Duodenal mucosa (tissue), 2 donors: ENCODE results near the gene PFN3.

ENCODE experiments used
- H3K27ac ChIP-seq: one replicate; pipeline ENCODE4 v1.7.0; 2013; ENCODE audit warnings: low read depth, low read length
- H3K27me3 ChIP-seq, 2 donors: one replicate each; pipeline ENCODE4 v1.7.0; 2013; ENCODE audit warnings: low read length in 2 of 2, control low read depth in 1 of 2; ENCODE audit not compliant: insufficient read depth in 2 of 2, control insufficient read depth in 1 of 2
- H3K36me3 ChIP-seq, 2 donors: one replicate each; pipeline ENCODE4 v1.7.0; 2013; ENCODE audit warnings: low read length in 2 of 2, control low read depth in 1 of 2; ENCODE audit not compliant: insufficient read depth in 2 of 2, control insufficient read depth in 1 of 2
- H3K4me1 ChIP-seq, 2 donors: one replicate each; pipeline ENCODE4 v1.7.0; 2013; ENCODE audit warnings: low read length in 2 of 2, control low read depth in 1 of 2; ENCODE audit not compliant: insufficient read depth in 2 of 2, control insufficient read depth in 1 of 2
- H3K4me3 ChIP-seq, 2 donors: one replicate each; pipeline ENCODE4 v1.7.0; 2013; ENCODE audit warnings: low read length in 2 of 2, low read depth in 1 of 2
- H3K9ac ChIP-seq, 2 donors: one replicate each; pipeline ENCODE4 v1.7.0; 2013; ENCODE audit warnings: low read length in 2 of 2, low read depth in 1 of 2
- H3K9me3 ChIP-seq, 2 donors: one replicate each; pipeline ENCODE4 v1.7.0; 2013; ENCODE audit warnings: low read length in 2 of 2, control low read depth in 1 of 2; ENCODE audit not compliant: control insufficient read depth in 1 of 2

PFN3 gene

DNA sequence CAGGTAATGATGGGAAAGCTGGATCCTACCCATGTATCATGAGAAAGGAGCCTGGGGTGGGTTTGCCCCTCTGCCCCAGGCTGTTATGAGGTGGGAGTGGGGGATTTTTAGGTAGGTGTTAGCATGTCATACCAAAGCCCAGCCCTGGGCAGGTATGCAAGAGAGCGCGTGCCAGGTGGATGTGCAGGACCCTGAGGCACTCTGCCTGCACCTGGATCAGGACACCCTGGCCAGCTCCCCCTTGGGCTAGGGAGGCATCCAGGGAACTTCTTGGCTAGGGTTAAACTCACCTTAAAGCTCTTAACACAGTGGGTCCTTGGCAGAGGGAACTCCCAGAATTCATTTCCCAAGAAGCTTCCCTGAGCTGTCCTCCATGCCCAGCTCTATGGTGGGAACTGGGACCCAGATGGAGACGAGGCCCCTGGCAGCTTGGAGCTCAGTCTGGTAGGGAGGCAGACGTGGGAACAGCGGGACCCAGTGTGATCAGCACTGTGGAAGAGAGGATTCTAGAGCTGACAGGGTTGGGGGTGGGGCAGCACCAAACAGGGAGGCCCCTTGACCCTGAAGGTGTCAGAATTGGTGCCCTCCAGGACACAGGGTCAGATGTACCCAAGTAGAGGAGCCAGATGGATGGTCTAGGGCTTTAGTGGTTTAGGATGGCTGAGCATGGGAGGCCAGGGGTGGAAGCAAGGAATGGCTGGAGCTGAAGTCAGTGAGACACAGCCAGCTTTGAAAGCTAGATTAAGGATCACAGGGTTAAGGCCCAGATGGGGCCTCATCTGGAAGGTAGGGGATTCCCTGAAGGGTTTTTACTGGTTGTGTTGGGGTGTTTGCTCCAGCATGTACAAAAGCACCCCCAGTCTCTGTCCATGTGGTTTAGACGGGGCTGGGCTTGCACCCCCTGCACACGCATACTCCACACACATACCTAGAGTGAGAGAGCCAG is 43.9 kb upstream of the PFN3 start:
- H3K9me3 ChIP-seq = no peaks in the 10 kb centered on the region
- no peak overlapping the region for H3K4me3 ChIP-seq
- H3K9ac ChIP-seq = no peak overlapping the region
- peaks cover 0 to 5% of the 10 kb centered on the region in 2 donors for H3K27me3 ChIP-seq
- H3K27ac ChIP-seq = no peak overlapping the region
- H3K36me3 ChIP-seq = peaks cover 0 to 20% of the 10 kb centered on the region in 2 donors
- peaks cover 17 to 22% of the 10 kb centered on the region in 2 donors for H3K4me1 ChIP-seq

GRCh38 chr5:177443144-177443983 is 42.9 kb upstream of the PFN3 start:
- Histone ChIP-seq H3K4me1 (peaks cover 16 to 22% of the 10 kb centered on the region in 2 donors), H3K36me3 (peaks cover 0 to 24% of the 10 kb centered on the region in 2 donors), H3K9me3 (no peaks in the 10 kb centered on the region), H3K9ac (no peak overlapping the region), H3K4me3 (no peak overlapping the region), H3K27ac (no peak overlapping the region), H3K27me3 (peaks cover 0 to 4% of the 10 kb centered on the region in 2 donors)

DNA sequence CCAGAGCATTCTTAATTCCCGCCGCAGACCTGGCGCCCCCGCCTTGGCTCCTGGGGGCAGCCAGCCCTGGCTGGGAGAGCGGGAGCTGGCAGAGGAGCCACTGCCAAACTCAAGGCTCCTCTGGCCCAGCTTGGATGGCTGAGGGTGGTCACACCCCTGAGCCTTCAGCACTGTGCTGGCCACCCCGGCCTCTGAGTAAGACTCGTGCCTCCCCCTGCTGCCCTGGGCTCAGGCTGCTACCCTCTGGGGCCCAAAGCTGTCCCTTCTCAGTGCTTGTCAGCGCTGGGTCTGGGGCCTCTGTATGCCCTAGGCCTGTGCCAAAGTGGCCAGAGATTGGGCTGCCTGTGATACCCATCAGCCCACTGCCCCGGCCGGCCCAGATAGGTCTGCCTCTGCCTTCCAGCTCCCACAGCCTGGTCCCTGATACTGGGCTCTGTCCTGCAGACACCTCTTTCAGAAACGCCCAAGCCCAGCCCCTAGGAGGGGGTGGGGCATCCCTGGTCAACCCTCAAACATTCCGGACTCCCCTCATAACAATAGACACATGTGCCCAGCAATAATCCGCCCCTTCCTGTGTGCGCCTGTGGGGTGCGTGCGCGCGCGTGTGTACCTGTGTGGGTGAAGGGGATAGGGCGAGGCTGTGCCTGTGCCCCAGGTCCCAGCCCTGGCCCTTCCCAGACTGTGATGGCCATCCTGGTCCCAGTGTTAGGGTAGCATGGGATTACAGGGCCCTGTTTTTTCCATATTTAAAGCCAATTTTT is 41.8 kb upstream of the PFN3 start:
- Histone ChIP-seq H3K4me1 (peaks cover 7 to 14% of the 10 kb centered on the region in 2 donors), H3K36me3 (peaks cover 6 to 36% of the 10 kb centered on the region in 2 donors), H3K4me3 (no peak overlapping the region), H3K27ac (no peak overlapping the region), H3K27me3 (no peaks in the 10 kb centered on the region), H3K9ac (no peak overlapping the region), H3K9me3 (no peaks in the 10 kb centered on the region)

DNA sequence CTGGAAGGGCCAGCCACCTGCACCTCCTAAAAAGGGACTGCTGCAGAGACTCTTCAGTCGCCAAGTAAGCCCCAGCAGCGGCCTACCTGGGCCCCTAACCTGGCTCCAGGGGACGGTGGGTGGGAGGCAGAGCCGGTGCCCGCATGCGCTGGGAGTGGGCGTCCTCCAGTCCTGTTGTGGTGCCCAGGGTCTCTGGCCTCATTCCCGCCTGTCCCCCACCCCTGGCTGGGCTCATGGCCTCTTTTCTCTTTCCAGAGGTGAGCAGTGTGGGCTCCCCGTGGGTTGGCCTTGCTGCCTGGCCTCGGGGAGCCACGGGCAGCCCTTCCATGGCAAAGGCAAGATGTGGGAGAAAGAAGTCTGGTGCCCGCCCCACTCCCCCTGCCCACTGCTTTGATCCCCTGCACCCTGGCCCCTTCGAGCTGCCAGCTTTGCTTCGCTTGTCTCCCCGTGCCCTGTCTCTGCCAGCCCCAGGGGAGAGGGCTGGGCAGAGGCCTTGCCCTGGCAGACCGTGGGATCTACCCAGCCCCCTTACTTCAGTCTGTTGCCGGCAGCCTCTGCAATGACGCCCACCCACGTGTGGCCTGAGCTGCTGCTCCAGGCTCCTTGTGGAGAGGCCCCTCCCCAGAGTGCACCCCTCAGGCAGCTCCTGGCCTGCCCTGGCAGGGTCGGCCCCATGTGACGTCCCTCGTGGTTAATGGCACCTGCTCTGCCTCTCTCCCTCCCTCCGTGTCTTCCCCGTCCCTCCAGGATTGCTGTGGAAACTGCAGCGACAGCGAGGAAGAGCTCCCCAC is 40.7 kb upstream of the PFN3 start:
- H3K9me3 ChIP-seq = no peaks in the 10 kb centered on the region
- H3K9ac ChIP-seq = no peak overlapping the region
- H3K36me3 ChIP-seq = peaks cover 10 to 43% of the 10 kb centered on the region in 2 donors
- H3K4me3 ChIP-seq = no peak overlapping the region
- H3K27me3 ChIP-seq = no peaks in the 10 kb centered on the region
- no peak overlapping the region for H3K27ac ChIP-seq
- peaks cover 5 to 10% of the 10 kb centered on the region in 2 donors for H3K4me1 ChIP-seq

GRCh38 chr5:177440211-177440989 is 39.9 kb upstream of the PFN3 start:
- Histone ChIP-seq H3K9me3 (no peaks in the 10 kb centered on the region), H3K27me3 (no peaks in the 10 kb centered on the region), H3K9ac (no peak overlapping the region), H3K36me3 (peaks cover 15 to 49% of the 10 kb centered on the region in 2 donors), H3K4me3 (no peak overlapping the region), H3K27ac (no peak overlapping the region), H3K4me1 (peaks cover 0 to 3% of the 10 kb centered on the region in 2 donors)

DNA sequence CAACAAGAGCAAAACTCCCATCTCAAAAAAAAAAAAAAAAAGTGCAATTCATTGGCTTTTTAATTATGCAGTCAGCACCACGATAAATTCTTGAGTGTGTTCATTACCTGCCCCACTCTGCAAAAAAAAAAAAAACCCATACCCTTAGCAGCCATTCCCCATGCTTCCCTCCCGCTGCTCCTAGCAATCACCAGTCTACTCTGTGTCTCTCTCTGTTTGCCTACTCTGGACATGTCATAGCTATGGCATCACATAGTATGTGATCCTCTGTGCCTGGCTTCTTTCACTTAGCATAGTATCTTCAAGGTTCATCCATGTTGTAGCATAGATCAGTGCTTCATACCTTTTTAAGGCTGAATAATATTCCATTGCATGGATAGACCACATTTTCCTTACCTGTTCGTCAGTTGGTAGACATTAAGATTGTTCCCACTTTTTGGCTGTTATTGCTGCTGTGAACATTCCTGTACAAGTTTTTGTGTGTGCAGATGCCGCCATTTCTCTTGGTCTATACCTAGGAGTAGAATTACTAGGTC is 39.1 kb upstream of the PFN3 start:
- Histone ChIP-seq H3K27ac (no peak overlapping the region), H3K36me3 (peaks cover 21 to 57% of the 10 kb centered on the region in 2 donors), H3K27me3 (no peaks in the 10 kb centered on the region), H3K4me3 (no peak overlapping the region), H3K4me1 (no peaks in the 10 kb centered on the region), H3K9me3 (no peaks in the 10 kb centered on the region), H3K9ac (no peak overlapping the region)

GRCh38 chr5:177438468-177438867 is 38.0 kb upstream of the PFN3 start:
- H3K4me1 ChIP-seq = no peaks in the 10 kb centered on the region

DNA sequence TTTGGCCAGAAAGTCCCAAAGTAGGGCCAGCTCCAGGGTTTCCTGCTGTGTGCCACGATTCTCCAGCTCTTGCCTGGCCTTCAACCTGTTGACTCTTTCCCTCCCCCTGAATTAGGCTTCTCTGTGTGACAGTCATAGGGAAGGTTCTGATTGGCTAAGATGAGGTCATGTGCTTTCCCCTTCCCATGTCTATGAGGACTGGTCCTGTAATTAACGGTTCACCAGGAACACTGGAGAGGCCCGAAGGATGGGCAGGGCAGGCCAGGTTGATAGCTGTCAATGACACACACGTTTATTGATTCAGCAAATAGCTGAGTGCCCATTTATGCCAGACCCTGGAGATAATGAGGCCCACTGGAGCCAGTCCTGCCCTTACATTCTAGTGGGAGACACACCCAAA is 37.2 kb upstream of the PFN3 start:
- Histone ChIP-seq H3K9me3 (no peaks in the 10 kb centered on the region), H3K9ac (no peak overlapping the region), H3K4me3 (no peak overlapping the region), H3K27me3 (no peaks in the 10 kb centered on the region), H3K27ac (no peak overlapping the region), H3K4me1 (peaks cover 0 to 7% of the 10 kb centered on the region in 2 donors), H3K36me3 (peaks cover 40 to 76% of the 10 kb centered on the region in 2 donors)

More at GRCh38 chr5:177438468-177438867, 38.0 kb upstream of the PFN3 start:
- no peaks in the 10 kb centered on the region for H3K27me3 ChIP-seq
- H3K9me3 ChIP-seq = no peaks in the 10 kb centered on the region
- no peak overlapping the region for H3K27ac ChIP-seq
- H3K4me3 ChIP-seq = no peak overlapping the region
- H3K9ac ChIP-seq = no peak overlapping the region
- peaks cover 32 to 67% of the 10 kb centered on the region in 2 donors for H3K36me3 ChIP-seq
